GM18502 (cell line): Measurements from ENCODE around the gene ICAM2.

Experiments
- ATAC-seq: cut with Tn5 transposase; IDR thresholded peaks from one replicate; pipeline ENCODE4 v1.9.1; 2021; ENCODE audit warnings: mild to moderate bottlenecking; ENCODE audit not compliant: unreplicated experiment, poor library complexity

The ICAM2 gene

DNA sequence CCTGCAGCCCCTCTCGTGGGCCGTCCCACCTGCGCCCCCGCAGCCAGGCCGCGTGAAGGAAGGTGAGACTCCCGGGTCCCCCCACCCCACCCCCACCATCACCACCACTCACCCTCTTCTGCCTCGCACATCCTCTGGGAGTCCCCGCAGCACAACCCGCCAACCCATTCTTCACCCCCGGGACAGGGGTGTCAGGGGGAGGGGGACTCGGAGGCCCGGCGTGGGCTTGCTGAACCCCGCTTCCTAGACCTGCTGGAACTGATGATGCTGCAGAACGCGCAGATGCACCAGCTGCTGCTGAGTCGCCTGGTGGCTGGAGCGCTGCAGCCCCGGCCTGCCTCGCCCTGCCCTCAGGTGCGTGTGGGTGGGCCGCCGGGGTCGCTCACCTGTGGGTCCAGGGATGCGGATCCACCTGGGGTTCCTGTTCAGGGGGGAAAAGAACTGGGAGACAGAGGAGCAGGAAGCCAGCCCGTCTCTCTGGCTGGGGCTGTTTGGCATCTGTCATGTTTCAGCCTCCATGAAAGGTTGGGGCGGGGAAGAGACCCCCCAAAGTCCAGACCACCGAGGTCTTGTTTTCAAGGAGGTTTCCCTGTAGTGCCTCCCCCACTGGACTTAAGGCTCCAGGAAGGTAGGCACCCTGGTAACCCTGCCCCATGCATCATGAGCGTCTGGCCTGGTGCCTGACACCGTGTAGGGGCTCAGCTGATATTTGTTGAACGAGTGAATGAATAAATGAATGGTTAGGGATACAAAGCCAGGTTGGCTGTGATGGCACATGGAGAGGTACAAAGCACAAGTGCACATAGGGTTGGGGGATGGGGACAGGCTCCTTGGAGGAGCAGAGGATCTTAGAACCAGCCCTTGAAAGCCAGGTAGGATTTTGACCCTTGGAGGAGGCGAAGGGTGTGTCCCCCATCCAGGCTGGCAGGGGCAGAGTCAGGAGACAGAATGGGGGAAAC, 21.4 kb downstream of the ICAM2 start:
- ATAC-seq = no peak

DNA sequence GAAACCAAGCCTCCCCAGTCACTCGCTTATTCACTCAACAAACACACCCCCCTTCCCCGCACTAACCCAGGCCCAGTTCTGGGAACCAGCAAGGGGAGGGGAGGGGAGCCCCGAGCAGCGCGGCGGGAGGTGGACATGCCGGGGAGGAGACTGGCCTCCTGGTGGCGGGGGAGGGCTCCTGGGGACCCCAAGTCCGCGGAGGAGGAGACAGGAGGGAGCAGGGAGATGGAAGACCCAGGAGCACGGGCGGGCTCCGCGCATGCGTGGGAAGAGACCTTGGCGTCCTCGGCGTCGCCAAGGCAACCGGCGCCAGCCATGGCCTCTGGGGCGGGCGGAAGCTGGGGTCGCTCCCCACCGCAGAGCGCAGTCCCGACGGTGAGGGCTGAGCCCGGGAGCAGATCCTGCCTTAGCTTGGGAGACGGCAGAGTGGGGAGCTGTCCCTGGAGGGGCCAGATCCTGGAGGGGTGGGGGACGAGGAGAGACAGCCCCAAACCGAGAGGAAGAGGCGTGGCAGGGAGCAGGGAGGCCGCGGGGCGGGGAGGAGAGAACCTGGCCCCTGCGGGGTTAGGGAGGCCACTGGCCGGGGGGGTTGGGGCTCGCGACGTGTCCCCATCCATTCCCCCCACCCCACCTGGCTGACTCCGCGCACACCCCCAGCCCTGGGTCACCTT, 22.2 kb downstream of the ICAM2 start, which contains the start of gene PRR29:
Gene PRR29, plus strand, starts transcription at position 302 of the 671 bp plus-strand sequence. Its CDS starts 14 bp downstream, at position 316.
- ATAC-seq = peak; percentile 72

DNA sequence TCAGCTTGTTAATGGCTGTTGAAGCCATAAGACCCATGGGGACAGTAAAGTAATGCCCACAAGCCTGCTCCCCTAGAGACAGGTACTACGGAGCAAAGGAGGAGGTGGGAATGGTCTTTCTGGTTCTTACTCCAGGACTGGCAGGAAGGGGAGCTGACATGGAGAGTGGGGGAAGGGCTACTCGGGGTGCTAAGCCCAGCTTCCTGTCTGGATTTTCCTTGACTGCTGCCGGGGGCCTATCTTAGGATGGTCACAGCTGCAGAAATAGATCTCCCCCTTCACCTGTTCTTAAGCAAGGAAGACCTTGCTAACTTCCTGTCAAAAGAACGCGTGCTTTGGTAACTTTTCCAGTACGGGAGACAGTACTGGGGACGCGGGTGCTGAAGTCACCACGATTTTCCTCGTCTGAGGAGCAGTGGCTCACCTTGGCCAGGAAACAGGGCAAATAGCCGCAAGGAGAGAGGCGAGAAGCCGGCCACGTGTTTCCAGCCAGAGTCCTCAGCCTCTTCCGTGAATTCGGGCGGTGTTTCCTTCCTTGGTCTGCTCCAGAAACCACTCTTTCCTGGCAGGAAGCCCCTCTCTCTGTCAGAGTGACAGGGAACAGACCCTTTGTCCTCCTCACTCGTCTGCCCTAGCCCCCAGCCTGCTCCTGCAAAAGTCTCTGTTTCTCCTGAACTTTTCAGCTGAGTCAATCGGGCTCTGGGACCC, 22.9 kb downstream of the ICAM2 start:
- no peak for ATAC-seq

DNA sequence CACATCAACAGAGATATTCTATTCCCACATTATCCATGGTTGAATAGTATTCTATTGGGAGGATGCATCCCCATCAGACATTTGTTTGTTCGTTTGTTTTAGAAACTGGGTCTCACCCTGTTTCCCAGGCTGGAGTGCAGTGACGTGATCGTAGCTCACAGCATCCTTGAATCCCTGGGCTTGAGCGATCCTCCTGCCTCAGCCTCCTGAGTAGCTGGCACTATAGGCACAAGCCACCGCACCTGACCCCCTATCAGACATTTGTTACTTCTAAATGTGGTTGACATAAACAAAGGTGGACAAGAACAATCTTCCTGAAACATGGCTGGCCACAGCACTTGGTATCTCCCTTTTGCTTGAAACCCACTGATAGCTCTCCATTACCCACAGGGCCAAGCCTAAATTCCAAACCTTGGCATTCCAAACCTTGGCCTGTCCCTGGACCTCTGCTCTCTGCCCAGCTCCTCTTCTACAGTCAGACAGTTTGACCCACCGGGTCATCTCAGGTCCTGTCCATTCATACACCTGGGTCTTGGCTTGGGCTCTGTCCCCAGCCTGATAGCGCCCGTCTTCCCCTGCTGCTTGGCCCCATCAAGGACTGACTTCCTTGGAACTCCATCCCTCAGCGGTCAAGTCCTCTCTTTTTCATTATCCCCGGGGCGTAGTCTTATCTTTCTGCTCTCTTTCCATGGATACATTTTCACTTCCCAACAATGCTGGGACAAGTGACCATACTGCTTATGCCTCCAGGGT, 23.8 kb downstream of the ICAM2 start:
- ATAC-seq = no peak

DNA sequence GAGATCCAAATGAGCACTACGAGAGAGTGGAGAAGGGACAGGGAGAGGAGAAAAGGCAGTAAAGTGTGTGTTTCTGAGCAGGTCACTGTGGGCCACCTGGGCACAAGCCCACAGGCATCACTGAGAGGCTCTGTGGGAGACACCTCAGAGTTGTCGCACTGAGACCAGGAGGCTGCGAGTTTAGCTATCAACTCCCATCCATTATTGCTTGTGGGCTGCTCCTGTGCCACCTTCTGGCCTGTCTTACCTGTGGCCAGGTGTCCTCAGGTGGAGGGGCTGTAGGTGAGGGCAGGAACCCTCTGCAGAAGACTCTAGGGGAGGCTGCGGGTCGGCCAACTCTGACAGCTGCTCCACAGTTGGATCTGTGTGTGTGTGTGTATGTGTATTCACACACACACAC, 24.8 kb downstream of the ICAM2 start:
- no peak for ATAC-seq

DNA sequence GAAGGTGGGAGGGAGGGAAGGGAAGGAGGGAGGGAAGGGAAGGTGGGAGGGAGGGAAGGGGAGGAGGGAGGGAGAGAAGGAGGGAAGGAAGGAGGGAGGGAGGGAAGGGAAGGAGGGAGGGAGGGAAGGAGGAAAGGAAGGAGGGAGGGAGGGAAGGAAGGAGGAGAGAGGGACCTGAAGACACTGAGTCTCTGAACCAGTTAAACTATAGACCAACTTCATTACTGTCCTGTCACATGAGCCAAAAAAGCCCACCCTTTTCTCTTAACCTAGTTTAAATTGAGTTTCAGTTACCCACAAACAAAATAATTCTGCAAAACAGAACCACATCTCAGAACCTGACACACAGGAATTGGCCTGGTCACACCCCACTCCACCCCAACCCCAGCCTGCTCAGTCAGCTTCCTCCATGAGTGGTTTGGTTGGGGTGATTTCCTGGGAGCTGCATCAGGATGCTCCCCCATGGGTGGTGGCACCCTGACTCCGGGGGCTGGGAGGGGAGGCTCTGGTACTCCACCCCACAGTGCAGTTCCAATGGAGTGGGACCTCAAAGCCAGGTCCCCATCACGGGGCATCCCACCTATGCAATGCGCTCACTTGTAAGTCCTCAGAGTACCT, 27.0 kb downstream of the ICAM2 start:
- no peak for ATAC-seq

DNA sequence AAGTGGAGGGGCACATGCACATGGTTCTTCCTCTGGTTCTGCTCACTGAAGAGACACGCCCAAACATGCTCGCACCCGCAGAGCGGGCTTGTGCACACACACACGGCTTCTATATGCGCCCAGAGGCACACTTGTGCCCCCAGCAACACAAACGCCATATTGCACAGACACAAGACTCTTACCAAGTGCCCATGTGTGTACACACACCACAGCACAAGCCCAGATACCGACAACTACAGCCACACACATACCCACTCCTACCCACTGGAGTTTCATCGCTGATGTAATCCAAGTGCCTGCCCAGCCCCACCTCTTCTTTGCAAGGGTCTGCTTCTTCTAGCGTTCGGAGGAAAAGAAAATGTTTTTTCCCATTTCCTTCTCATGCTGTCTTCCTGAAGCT, 28.8 kb downstream of the ICAM2 start:
- no peak for ATAC-seq

DNA sequence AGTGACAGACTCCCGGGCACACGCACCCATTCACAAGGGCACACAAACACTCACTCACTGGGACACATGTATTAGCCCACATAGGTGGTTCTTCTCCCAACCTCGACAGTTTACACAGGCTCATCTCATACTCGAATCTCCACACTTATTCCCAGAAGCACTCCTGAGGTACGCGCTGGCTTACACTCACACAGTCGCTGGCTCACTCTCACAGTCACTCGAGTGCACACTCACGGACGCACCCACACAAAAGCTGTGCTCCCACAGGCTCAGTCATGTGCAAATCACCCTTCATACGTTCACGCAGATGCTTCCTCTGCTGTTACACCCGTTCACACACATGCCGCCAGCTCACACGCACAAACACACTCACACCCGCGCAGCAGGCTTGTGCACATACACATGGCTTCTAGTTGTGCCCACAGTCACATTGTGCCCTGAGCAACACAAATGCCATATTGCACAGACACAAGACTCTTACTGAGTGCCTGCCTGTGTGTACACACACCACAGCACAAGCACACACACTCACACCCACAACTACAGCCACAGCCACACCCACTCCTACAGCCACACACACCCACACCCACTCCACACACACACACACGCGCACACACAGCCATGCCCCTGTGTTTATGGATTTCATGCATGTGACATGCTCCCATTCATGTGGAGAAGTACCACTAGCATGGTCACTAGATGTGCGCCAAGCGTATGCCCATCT, 30.6 kb downstream of the ICAM2 start:
- no peak for ATAC-seq

DNA sequence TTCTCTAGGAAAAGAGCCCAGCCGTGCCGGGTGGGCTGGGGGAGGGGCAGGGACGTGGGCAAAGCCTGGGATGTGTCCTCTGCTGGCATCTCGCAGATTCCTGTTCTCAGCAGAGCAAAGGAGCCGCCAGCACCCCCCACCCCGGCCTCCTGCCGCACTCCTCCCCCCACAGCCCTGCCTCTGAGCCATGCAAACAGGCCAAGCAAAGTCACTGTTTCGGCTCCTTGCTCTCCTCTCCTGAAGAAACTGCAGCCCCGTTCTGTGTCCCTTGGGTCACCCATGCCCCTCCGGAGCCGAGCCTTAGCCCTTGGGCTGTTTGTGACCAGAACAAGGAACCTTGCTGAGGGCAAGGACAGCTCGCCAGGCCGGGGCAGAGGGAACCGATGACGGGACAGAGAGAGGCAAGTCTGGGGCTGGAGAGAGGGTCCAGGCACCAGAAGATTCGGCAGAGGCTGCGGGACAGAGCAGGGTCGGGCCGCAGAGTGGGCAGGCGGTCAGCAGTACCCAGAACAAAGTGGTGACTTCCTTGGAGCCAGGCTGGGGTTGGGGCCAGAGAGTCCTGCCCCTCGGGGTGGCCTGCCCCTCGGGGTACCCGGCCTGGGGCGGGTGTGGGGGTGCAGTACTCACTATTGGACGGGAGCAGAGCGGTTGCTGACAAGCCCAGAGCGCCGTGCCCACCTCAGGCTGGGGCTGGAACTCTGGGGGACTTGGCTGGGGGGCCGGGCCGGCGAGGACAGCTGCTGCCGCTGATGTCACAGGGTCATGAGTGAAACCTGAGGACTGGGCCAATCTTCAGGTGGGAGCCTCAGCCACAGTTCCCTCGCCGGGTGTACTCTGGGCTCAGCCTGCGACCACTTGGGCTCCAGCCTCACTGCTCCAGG, 31.5 kb downstream of the ICAM2 start:
- ATAC-seq = no peak

DNA sequence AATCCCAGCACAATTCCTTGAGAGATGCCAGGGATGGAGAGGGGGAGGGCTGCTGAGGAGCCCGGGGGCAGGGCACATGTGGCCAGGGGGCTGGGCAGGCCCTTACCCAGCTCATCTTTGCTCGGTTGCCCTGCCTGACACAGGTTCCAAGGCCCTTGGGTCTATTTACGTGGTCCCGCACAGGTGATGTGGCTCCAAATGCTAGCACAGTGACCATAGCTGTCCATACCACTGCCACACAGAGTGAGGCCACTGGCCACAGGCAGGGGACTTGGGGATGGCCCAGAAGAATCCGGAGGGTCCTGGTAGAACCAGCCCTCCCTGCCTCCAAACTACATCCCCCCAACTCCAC, 32.3 kb downstream of the ICAM2 start:
- ATAC-seq = no peak

DNA sequence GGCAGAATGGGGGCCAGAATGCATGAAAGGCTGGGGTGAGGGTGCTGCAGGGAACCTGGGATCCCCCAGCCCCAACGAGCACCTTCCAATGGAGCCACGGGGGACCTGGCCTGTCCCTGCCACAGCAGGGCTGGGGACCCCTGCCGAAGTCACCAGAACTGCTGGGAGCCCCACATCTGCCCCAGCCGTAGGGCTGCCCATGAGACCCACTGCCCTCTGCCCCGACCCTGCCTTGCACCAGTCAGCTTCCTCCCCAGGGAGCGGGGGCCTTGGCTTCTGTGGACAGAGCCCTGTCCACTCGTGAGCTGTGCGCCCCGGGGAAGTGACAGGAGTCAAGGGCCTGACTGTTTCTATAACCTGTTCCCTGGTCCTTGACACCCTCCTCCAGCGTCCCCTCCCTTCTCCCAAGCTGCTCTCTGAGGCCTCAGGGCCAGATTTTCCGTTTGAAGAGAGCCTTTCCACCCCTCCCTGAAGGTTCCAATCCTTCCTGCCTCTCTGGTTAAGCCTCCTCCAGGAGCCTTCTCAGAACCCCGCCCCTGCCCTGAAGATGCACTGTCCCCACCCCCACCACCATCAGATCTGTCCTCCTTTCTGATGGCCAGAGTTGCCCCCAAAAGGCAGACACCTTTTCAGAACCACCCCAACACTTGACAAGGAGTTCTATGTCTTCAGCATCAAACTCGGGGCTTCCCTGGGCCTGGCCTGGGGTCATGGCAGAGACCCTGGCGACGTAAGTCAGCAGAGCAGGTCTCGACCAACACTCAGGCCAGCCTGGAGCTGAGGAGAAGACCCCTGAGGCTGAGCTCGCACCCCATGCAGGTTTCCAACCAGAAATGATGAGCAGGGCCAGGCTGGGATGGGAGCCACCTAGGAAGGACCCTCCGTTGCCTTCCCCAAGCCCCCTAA, 33.0 kb downstream of the ICAM2 start:
- no peak for ATAC-seq

DNA sequence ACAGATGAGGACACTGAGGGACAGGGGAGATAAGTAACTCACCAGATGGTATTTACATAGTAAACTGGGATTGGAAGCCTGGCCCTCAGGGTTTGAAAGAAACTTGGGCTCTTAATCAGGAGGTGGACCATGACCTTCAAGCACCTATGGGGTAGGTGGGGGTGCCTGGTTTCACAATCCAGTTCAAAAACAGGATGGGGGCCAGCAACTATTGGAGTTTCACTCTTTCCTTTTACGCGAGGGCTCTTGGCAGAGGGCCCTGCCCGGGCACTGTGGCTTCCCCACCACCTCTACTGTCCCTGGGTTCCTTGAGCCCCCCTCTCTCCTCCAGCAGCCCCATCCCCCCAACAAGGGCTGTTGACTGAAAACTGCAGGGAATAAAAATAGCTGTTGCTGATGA, 33.6 kb downstream of the ICAM2 start:
- ATAC-seq = no peak

DNA sequence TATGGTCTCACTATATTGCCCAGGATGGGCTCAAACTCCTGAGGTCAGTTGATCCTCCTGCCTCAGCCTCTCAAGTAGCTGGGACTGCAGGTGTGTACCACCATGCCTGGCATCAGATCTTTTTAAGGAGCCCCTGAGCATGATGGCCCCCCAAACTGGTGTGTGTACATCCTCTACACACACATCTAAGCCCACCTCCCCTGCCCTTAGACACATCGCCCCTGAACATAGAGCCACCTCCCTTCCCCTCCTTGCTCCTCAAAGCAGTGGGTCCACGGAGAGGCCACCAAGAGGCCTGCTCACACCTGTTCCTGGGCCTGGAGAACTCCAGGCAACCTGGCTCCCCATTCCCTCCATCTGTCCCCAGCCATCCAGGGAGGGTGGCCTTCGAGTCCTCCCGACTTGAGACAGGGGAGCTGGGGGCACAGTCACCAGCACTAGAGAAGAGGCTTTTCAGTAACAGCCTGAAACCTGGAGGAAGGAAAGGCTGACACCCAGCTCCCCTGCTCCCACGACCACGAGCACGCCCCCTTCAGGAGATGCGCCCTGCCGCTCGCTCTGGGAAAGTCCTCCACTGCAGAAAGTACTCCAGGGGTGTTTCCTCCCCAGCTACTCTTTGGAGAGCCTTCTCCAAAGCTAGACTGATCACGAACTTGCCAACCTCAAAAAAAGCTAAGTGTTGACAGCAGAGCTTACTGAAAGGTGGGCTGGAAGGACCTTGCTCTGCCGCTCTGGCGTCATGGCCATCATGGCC, 34.9 kb downstream of the ICAM2 start:
- ATAC-seq = no peak

DNA sequence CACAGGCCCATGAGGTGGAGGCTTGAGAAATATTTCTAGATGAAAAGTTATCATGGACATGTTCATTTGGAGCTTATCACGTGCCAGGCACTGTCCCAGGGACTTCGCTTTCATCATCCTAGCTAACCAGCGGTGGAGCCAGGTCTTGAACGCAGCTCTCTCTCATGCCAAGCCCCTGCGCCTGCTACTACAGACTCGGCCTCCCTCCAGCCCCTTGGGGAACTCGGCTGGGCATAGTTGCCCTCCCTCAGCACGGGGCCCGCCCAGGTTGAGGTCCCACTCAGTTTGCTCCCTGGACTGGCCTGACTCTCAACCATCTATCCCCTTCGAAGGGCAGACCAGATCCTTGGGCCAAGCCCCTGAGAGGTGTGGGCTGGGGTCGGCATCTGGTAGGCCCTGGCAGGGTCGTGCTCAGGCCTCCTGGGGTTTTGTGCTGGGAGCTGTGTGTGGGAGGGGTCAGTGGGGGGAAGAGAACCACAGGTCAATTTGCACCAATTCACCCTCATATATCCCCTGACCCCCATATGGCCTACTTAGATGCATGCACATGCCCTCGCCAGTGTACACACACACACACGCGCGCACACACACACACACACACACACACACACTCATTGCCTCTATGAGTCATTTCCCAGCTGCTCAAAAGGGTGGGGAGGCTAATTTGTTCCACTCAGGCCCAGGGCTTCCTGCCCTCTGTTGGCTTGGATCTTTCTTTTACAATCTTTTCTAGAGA, 35.6 kb downstream of the ICAM2 start:
- no peak for ATAC-seq

DNA sequence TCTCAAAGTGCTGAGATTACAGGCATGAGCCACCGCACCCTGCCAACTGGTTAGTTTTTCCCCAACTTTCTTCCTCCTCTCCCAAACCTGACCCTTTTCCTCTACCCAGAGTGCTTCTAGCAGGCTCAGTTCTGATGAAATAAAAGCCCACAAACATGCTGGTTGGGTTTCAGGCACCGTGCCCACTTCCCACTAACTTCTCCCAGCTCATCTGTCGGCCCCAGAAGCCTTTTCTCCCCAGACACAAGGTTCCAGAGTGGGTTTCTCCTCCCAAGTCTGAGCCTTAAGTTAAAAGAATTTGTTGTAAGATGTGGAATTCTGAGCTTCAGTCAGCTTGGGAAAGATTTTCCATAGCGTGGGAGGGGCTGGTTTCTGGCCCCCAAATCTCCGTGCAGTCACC, 36.2 kb downstream of the ICAM2 start:
- no peak for ATAC-seq

DNA sequence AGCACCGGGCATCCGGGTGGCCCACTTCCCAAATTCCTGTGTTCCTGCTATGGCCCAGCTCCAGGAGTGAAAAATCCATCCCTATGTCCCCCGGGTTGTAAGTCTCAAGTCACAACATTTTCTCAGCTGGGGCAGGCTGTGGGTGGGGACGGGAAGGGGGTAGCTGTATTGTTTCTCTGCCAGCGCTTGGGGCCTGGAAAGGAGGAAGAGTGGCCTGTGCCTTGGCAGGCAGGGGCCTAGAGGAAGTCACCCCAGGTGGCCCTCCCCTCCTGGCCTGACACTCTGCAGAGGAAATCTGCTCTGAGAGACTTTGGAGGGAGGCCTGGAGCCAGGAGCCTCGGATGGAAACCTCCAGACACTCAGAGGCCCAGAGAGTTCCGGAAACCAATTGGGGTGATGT, 37.1 kb downstream of the ICAM2 start:
- no peak for ATAC-seq
